ENCODE data around the gene HOXA7.

HOXA7 gene

GRCh38 chr7:27157702-27158431 lies 1.4 kb upstream of the HOXA7 start:
- DNase-seq = no peak

DNA sequence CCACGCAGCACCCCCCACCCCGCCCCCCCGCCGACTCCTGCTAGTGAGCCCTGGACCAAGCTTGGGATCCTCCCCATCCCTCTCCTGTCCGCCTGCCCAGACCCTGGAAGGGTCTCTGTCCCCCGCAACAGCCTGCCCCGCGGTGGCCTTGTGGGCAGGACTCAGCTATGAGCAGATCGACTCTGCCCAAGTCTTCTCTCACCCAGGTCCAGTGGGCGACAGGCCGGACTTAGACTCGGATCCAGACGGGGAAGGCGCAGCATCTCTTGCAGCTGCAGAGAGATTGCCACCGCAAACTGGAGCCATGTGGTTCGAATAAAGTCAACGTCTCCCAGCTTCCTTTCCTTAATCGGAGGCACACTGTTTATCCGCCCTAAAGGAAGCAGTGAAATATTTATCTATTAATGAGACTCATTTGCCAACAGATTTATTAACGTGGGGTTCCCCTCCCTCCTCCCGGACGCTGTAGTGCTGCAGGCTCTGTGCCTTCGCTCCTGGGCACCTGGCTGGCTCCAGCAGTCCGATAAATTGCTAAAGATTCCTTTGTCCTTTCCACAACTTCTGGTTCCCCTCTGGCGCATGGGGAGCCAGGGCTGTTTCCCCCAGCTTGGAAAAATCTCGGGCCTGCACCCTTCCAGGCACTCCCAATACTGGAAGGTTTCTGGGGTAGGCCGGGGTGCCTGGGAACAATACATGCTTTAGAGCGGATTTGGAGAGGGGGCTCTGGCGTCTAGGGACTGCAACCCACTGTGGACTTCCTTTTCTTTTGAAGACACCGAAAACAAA lies 634 bp upstream of the HOXA7 start:
- DNase-seq = no peak

GRCh38 chr7:27155816-27156507 lies 513 bp downstream of the HOXA7 start:
- no peak for DNase-seq

GRCh38 chr7:27154901-27155815 lies 1.3 kb downstream of the HOXA7 start:
- DNase-seq = no peak

GRCh38 chr7:27154369-27154768 lies 2.1 kb downstream of the HOXA7 start:
- DNase-seq = no peak

DNA sequence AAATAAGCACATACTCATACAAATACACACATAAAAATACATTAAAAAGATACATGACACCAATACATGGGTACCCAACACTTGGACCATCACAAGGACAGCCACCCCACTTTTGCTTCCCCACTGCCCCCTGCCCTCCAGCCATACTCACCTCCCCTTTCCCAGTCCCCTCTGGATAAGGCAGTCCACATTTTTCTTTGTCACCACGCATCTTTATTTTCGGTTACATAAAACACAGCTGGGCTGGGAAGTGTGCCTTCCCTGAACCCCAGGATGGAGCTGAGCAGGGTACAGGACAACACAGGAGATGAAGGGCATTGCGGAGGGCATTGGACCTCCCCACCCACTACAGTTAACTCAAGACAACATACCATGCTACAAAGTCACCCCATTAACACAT lies 2.9 kb downstream of the HOXA7 start:
- DNase-seq = no peak

- no peak for DNase-seq
Observed at GRCh38 chr7:27152816-27153442, 3.5 kb downstream of the HOXA7 start.

- DNase-seq = no peak
Observed at GRCh38 chr7:27151931-27152815, 4.3 kb downstream of the HOXA7 start, which contains the start of gene HOXA3. Gene HOXA3 (minus strand): TSS chr7:27152583. CDS start chr7:27110640, 41,943 bp downstream.

DNA sequence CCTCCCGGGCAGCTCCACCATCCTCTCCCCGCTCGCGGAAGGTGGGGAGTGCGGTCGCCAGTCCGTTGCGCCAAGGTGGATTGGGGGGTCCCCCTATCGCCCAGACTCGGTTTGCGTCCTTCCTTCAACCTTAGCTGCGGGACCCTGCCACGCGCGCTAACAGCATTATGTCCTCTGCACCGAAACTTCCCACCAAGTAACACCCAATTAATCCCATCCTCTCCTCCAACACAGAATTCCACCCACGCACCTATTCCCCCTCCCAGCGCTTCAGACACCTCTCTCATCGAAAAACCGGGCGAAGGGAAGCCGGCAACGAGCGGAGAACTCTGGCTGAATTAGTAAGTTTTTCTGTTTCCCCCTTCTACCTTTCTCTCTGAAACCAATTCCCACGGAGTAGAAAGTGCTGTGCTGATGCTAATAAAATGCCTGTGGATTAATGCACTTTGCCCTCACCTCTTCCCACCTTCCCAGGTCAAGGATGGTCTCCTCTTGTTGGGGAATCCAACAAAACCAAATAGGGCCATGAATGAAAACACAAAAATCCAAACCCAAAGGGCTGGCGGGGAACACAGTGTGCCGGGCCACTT lies 5.0 kb downstream of the HOXA7 start:
- no peak for DNase-seq

- peak; percentile 84 for DNase-seq
Observed at GRCh38 chr7:27150568-27151340, 5.7 kb downstream of the HOXA7 start.

GRCh38 chr7:27149842-27150567 lies 6.5 kb downstream of the HOXA7 start:
- DNase-seq = no peak

DNA sequence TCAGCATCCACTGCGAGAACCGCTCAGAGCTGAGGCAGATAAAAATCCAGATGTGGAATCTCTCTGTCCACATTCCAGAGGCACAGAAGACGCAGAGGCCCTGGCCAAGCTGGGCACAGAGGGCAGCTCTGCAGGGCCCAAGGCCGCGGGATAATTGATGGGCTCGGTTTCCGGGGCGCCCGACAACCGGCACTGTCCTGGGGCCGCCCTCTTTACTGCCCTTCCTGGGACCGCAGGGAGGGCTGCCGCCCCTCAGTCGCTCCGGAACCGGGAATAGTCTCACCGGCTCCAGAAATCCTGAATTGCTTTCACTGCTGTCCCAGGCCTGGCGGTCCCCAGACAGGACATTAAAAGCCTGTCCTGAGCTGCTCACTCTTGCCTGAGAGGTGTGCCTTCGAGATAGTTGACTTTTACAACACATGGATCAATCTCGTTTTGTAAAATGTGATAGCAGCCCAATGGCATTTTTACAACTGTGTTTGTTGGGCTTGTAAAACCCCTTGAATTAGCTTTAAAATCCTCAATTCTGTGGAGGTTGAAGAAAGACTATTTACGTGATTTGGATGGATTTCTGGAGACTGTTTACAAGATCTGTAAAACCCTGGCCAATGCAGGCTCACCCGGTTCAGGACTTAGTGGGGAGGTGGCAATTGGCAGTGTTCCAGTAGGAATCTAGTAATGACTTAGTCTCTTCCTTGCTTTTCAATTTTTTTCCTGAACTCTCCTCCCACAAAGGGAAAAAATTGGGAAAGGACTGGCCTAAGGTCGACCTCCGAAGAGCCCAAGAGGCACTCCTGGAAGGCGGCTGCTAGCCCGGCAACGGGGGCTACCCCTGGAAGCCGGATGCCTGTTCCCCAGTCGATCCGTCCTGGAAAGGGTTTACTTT lies 7.5 kb downstream of the HOXA7 start:
- DNase-seq = no peak

GRCh38 chr7:27148031-27148755 lies 8.3 kb downstream of the HOXA7 start:
- no peak for DNase-seq

DNA sequence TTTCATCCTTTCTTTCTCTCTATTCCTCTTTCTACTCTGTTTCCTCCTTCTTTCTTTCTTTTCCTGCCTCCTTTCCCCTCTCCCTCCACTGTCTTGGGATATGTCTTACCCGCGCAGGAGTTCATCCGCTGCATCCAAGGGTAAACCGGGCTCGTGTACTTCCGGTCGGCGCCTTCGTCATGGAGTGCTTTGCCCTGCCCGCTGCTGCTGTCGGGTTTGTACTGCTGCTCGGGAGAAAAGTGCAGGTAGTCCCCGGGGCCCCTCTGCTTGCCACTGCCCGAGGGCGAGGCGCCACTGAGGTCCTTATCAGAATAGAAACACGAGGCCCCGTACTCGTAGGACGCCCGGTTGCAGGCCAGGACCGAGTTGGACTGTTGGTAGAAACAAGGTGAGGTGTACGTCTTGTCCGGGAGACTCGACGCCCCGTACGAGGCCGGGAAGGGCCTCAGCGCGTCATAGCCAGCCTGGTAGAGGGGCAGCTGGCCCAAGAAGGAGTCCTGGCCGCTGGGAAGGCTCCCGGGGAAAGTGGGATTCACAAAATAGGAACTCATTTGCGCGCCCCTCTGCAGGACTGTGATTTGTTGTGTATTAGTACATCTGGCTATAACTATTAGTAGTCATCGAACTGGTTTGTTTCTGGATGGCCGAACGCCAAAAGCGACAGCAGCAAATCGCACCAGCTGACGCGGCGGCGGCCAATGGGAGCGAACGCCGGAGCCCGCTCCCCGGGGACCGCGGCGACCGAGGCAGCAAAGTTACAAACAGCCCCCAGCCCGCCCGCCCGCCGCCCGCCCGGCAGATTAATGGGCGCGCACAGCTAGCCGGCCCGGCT lies 9.1 kb downstream of the HOXA7 start, which contains the start of gene HOXA6:
HOXA6 (minus strand) TSS at position 576 of the 832 bp plus-strand sequence; CDS start at position 551, 25 bp downstream.
- no peak for DNase-seq

- no peak for DNase-seq
Observed at GRCh38 chr7:27146491-27147198, 9.8 kb downstream of the HOXA7 start.

Data from suppressor macrophage treated with lipopolysaccharide for 4 hours (primary cell).